Subcutaneous adipose tissue (tissue), 4 donors: ENCODE measurements around the gene SCAF11. TPM values are rescaled to one million over a fixed set of nuclear protein-coding genes. Genes with fewer than 3 reads are reported as not detected.

Source experiments
- CTCF ChIP-seq: fragments of 450-650 bp; IDR thresholded peaks from one replicate; pipeline ENCODE4 v1.5.1; 2016; ENCODE audit warnings: low read depth, mild to moderate bottlenecking, control low read depth, antibody characterized with exemption, moderate library complexity
- total RNA-seq, 4 donors: library from RNA; depleted of rRNA; stranded (reverse); fragments of >200 nt; gene quantifications; one replicate each; pipeline ENCODE4 v1.1.0, GENCODE V29; 2016

Gene SCAF11
- total RNA-seq, 4 donors from 2014 or later: 143 to 270 (median 191) TPM

- TF ChIP-seq CTCF: no peak
Measured at GRCh38 chr12:45986641-45987339, 3.6 kb downstream of the SCAF11 start.

- no peak for TF ChIP-seq CTCF
Measured at GRCh38 chr12:45981075-45981837, 9.1 kb downstream of the SCAF11 start.

GRCh38 chr12:45980540-45980939 lies 9.8 kb downstream of the SCAF11 start:
- no peak for TF ChIP-seq CTCF

GRCh38 chr12:45978108-45978507 lies 12.3 kb downstream of the SCAF11 start:
- TF ChIP-seq CTCF: no peak

GRCh38 chr12:45977620-45978019 lies 12.8 kb downstream of the SCAF11 start:
- no peak for TF ChIP-seq CTCF

- no peak for TF ChIP-seq CTCF
Measured at GRCh38 chr12:45975506-45975905, 14.9 kb downstream of the SCAF11 start.

- TF ChIP-seq CTCF: no peak
Measured at GRCh38 chr12:45974883-45975282, 15.5 kb downstream of the SCAF11 start.
